Muscle of back (tissue), 13 donors: ENCODE data around the gene CACFD1. TPM values are rescaled to one million over a fixed set of nuclear protein-coding genes. Genes with fewer than 3 reads are reported as not detected.
A peak's percentile ranks its signal among the peaks of the same experiment; 100 is the strongest.

Experiments used
- DNase-seq, 3 donors: peaks; one replicate each; pipeline versions ENCODE4 v3.0.0 to v3.0.0-alpha.2; 2013
- long read RNA-seq, 9 donors: transcript quantifications; one replicate each; lab custom pipeline, GENCODE V29; 2026
- polyA plus RNA-seq, 10 donors: library from polyadenylated mRNA; unstranded; fragments of 120-200 nt; gene quantifications; one replicate each; pipeline ENCODE4 v1.2.1, GENCODE V29; 2013; ENCODE audit not compliant: insufficient read length in 10 of 10

CACFD1 gene
- 10 to 100 TPM; 10.5 to 17.7 (median 13.8) TPM for polyA plus RNA-seq
- long read RNA-seq, donor 1, partial matches to known transcripts: 0 of 5 reads
- long read RNA-seq, donor 1, other reads (novel, unspliced or antisense): 0 of 5 reads
- long read RNA-seq, donor 2, transcript CACFD1-202 (5 exons, 2,794 nt): major isoform, 8 of 9 reads
- long read RNA-seq, donor 2, partial matches to known transcripts: 0 of 9 reads
- long read RNA-seq, donor 2, other reads (novel, unspliced or antisense): 0 of 9 reads
- long read RNA-seq, donor 3: 0 reads
- long read RNA-seq, donor 4: 0 reads
- long read RNA-seq, donor 5, partial matches to known transcripts: 0 of 3 reads
- long read RNA-seq, donor 5, other reads (novel, unspliced or antisense): 0 of 3 reads
- long read RNA-seq, donor 6, partial matches to known transcripts: 0 of 5 reads
- long read RNA-seq, donor 6, other reads (novel, unspliced or antisense): 0 of 5 reads
- long read RNA-seq, donor 7, partial matches to known transcripts: 0 of 6 reads
- long read RNA-seq, donor 7, other reads (novel, unspliced or antisense): 0 of 6 reads
- long read RNA-seq, donor 8, partial matches to known transcripts: 0 of 3 reads
- long read RNA-seq, donor 8, other reads (novel, unspliced or antisense): 0 of 3 reads
- long read RNA-seq, donor 9: 0 reads

DNA sequence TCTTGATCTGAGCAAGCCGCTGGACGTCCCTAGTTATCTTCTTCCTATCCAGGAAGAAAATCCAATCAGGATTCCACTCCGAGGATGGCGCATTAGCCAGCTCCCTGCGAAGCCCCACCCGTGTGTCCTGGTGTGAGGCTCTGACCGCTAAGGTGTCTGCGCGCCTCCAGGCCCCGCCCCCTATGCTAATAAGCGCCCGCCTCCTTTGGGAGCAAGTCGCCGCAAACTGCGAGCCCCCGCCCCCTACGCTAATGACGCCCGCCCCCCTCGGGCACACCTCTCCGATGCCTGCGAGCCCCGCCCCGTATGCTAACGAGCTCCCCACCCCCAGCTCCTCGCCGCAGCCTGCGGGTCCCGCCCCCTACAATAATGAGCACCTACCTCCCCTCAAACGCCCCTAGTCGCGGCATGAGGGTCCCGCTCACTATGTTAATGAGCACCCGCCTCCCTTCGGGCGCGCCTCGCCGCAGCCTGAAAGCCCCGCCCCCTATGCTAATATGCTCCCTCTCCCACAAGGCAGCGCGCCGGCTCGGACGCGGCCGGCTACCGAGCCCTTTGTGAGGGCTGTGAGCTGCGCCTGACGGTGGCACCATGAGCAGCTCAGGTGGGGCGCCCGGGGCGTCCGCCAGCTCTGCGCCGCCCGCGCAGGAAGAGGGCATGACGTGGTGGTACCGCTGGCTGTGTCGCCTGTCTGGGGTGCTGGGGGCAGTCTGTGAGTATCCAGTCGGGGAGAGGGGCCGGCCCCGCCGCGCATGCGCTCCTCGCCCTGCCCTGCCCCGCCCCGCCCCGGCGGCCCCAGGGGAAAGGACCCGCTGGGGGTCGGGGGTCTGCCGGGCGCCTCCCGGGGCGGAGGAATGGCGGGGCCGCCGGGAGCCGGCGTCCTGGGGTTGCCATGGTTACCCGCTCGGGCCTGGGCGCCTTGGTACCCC is at the start of gene CACFD1:
TSS of gene CACFD1 (plus strand) at position 503 of the 929 bp plus-strand sequence. CDS start at position 592, 89 bp downstream.
- peak; percentile 91 to 98 (median 93) for DNase-seq

DNA sequence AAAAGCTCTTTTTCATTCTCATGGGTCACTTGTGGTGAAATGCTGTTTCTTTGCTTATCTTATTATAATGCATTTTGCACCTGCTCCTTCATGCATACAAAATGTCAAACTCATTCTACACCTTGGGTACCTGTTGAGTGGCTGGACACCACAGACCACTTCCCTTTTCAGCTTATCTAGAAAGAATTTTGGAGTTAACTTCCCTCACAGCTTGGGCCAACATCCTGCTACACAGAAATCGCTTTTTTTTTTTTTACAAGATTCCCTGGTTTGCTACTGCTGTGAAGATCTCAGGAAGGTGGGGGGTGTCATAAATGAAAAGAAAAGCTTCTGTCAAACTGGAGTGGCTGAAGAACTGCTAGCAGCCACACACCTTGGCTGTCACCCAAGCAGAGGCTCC is 44.6 kb upstream of the CACFD1 start:
- DNase-seq: no peak

DNA sequence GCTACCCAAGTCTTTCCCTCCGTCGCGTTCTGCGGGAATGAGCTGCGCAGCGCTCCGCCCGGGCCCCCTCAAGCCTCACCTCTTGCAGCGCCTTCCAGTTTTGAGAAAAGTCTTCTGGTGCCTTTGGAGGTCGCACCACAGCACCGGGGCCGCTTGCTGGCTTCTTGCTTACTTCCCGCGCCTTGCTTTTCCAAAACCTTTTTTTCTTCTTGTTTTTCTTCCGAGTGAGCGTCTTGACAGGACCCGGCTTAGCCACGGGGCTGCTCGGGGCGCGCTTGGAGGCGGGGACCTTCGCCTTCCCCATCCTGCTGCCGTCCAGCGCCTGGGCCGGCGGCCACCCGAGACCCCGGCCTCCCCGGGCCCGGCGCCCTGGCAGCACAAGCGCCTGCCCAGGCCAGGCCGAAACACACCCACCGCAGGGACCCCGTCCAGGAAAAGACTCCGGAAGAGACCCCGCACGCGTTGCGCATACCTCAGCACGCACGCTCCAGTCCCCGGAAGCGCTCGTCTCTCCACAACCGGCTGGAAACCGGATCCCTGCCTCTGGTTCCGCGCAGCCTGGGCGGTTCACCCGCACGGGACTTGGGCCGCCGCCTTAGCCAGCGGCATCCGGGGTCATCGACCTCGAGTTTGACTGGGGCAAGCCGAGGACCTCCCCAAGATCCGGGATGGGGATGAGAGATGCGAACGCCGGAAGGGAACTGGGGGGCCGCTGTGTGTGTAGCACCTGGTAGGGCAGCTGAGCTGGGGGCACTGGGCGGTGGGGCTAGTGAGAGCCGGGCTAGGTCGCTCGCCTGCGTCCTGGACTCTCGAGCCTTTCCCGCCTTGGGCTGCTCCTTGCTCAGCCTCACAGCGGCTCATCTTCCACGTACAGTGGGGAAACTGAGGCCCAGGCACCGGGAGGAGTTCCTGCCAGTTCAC is 42.0 kb upstream of the CACFD1 start, which contains the start of gene REXO4:
TSS of gene REXO4 (minus strand) at position 470 of the 921 bp plus-strand sequence. CDS start at position 304, 166 bp downstream.
- DNase-seq: peak; percentile 81 to 97 (median 89)

- no peak for DNase-seq
Measured at GRCh38 chr9:133419005-133419404, 40.8 kb upstream of the CACFD1 start.

DNA sequence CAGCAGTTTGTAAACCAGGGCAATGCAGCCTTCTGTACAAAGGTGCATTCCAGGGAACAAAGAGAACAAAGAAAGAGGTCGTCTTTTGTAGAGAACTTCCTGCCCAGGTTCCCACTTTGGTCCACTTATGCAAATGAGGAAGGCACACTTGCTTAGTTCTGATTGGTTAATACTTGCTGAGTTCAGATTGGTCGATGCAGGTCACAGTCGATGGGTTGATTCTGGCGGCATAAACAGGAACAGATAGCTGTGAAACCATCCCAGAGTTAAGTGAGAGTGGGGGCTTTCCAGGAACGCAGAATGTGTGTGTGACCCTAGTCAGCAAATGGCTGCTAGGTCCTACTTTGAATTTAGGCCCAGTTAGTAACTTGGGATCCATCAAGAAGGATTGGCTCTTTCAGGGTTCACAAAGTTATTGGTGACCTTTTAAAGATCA is 39.4 kb upstream of the CACFD1 start:
- no peak for DNase-seq

GRCh38 chr9:133421615-133422542 is 37.9 kb upstream of the CACFD1 start, which contains the start of gene ADAMTS13:
TSS of gene ADAMTS13 (plus strand) at chr9:133422367. CDS start at chr9:133422444, 77 bp downstream.
- no peak for DNase-seq

DNA sequence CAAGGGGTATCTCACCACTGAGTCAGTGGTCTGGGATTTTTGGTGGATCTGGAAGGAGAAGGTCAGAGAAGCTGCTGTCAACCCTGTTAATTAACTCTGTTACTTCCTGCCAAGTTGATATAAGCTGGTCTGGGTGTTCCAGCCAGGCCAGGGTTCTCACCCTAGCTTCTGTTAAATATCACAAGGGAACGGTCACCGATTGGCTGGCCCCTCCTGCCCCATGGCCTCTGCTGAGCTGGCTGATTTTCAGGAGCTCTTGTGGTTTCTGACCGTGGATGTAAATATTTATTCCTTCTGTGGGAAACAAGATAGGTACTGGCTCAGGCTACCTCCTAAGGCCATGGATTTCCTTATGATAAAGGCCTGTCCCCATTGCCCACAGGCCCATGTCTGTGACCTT is 36.6 kb upstream of the CACFD1 start:
- DNase-seq: no peak

DNA sequence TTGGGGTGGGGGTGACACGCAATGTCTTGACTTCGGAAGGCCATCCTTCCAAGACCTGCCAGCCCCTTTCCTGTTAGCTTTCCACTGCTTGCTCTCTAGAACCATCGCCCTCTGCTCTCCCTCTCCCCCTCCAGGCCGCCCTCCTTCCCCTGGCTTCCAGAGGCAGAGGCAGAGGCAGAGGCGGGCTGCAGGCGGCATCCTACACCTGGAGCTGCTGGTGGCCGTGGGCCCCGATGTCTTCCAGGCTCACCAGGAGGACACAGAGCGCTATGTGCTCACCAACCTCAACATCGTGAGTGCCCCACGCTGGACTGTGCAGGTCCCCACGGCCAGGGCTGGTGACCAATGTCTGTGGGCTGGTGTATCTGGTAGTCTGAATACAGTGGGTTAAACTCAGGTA is 35.6 kb upstream of the CACFD1 start:
- no peak for DNase-seq

GRCh38 chr9:133425049-133425632 is 34.6 kb upstream of the CACFD1 start:
- DNase-seq: no peak

- DNase-seq: no peak
Measured at GRCh38 chr9:133426011-133426410, 33.8 kb upstream of the CACFD1 start.

DNA sequence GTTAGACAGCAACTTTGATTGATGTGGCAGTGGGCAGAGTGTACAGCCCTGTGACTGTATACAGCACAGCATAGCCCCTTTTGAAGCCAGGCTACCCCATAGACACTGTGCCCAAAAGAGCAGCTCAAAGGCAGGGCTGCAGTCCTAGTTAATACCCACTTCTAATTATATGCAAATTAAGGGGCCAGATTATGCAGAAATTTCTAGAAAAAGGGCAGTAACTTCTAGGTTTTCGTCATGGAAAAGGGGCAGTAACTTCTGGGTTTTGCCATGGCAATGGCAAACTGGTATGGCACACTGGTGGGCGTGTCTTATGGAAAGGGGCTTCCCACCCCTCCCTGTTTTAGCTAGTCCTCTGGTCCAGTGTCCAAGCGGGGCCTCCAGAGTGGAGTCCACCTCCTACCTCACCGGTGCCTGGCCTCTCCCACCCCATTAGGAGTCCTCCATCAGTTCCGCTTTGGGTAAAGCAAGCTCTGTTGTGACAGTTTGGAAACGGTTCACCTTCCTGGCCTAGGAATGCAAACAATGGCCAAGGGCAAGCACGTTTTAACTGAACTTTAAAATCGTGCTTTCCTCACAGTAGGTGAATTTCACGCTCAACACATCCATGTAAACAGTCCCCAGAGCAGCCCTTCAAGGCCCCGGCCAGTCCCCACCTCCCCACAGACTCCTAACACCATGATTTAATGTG is 32.0 kb upstream of the CACFD1 start:
- no peak for DNase-seq

GRCh38 chr9:133428617-133429101 is 31.1 kb upstream of the CACFD1 start:
- peak in 1 of 3 donors; percentile 61 for DNase-seq

DNA sequence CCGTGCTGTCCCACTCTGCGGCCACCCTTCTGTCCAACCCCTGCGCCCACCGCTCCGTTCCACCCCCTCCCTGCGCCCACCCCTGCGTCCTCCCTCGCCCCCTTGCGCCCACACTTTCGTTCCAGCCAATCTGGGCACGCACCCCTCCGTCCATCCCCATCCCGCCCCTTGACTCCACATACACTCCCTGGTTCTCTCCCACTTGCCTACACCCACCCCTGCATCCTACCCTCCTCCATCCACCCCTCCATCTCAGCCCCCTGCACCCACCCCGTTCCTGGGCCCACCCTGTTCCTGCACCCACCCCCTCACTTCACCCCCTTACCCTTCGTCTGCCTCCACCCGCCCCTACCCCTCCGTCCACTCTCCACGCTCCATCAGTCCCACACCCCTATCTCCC is 30.6 kb upstream of the CACFD1 start:
- DNase-seq: peak in 1 of 3 donors; percentile 18

DNA sequence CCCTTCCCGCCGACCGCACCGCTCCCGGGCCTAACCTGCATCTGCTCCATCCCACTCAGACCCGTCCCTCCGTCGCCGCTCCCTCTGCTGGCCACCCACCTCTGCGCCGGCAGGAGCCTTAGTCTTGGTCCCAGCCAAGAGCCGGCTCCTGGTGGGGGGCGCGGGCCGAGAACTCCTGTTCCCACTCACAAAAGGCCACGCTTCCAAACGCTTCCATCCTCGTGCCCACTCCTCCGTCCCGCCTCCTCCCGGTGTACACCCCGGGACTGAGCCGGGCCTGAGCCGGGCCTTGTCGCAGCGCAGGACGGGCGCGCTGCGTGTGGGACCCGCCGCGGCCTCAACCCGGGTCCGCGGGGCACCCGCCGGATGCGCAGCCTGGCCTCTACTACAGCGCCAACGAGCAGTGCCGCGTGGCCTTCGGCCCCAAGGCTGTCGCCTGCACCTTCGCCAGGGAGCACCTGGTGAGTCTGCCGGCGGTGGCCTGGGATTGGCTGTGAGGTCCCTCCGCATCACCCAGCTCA is 30.1 kb upstream of the CACFD1 start:
- DNase-seq: peak in 1 of 3 donors; percentile 54

GRCh38 chr9:133430244-133430643 is 29.5 kb upstream of the CACFD1 start:
- no peak for DNase-seq

DNA sequence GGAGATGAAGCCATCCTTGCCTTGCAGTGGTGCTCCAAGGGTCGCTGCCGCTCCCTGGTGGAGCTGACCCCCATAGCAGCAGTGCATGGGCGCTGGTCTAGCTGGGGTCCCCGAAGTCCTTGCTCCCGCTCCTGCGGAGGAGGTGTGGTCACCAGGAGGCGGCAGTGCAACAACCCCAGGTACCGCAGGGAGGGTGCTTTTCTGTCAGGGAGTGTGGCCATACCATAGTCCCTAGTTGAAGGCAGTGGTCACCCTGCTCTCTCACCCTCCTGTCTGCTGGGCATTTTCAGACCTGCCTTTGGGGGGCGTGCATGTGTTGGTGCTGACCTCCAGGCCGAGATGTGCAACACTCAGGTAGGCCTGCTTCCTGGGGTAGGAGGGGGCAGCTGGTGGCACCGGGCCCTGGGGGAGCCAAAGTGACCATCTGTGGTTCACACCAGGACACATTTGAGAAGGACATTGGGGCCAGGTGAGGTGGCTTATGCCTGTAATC is 26.4 kb upstream of the CACFD1 start:
- no peak for DNase-seq

DNA sequence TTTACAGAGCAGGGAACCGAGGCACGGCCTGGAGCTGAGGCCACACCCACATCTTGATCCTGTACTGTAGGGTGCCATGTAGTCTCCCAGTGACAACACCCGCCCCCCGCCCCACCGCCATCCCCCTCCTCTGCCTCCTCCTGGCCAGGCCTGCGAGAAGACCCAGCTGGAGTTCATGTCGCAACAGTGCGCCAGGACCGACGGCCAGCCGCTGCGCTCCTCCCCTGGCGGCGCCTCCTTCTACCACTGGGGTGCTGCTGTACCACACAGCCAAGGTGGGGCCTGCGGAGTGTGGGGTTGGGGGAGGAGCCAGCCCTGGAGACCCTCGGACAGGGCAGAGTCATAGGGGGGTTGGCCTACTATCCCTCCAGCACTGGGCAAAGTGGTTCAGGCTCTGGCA is 23.1 kb upstream of the CACFD1 start:
- no peak for DNase-seq
